Thoracic aorta (tissue), 2 donors: ENCODE measurements around the gene KRT16. TPM values are rescaled to one million over a fixed set of nuclear protein-coding genes. Genes with fewer than 3 reads are reported as not detected.

ENCODE experiments used
- ATAC-seq: fragments of 150-250 bp; one replicate; pipeline ENCODE4 v1.8.0; 2017; ENCODE audit warnings: low read depth; ENCODE audit not compliant: insufficient number of reproducible peaks, low FRiP score
- DNase-seq: peaks from one replicate; pipeline ENCODE4 v3.0.0-alpha.2; 2020; ENCODE audit warnings: low spot score
- H3K27ac ChIP-seq, 2 donors: fragments of 200-600 bp; sonication (generic); 1 replicate in 1 of 2; 2 replicates in 1 of 2; pipeline ENCODE4 v1.5.1; 2016; ENCODE audit warnings: mild to moderate bottlenecking in 2 of 2, moderate library complexity in 2 of 2
- H3K27me3 ChIP-seq: fragments of 200-600 bp; sonication (generic); replicated peaks from 2 replicates; pipeline ENCODE4 v1.6.0; 2016; ENCODE audit warnings: mild to moderate bottlenecking; ENCODE audit not compliant: insufficient read depth
- H3K36me3 ChIP-seq: fragments of 200-600 bp; sonication (generic); one replicate; pipeline ENCODE4 v1.5.1; 2016
- H3K4me1 ChIP-seq, 2 donors: fragments of 200-600 bp; sonication (generic); 1 replicate in 1 of 2; 2 replicates in 1 of 2; pipeline versions ENCODE4 v1.5.1 to v1.6.0; 2016; ENCODE audit warnings: low read depth in 2 of 2, mild to moderate bottlenecking in 1 of 2; ENCODE audit not compliant: control insufficient read depth in 1 of 2
- H3K4me3 ChIP-seq: fragments of 200-600 bp; sonication (generic); 2 replicates; pipeline ENCODE4 v1.5.1; 2016; ENCODE audit warnings: mild to moderate bottlenecking
- H3K9me3 ChIP-seq: fragments of 200-600 bp; sonication (generic); 2 replicates; pipeline ENCODE4 v1.5.1; 2016
- total RNA-seq, 2 donors: library from RNA; depleted of rRNA; stranded (reverse); fragments of >200 nt; gene quantifications; one replicate each; pipeline versions ENCODE4 v1.1.0 to v1.2.3, GENCODE V29; 2016
- TF ChIP-seq, protein P1 (sequence below): fragments of 200-600 bp; sonication (generic); IDR thresholded peaks from one replicate; pipeline ENCODE4 v1.5.1; 2019; ENCODE audit warnings: antibody characterized with exemption

The KRT16 gene
- total RNA-seq, 2 donors from 2014 or later: 6.5 to 16.8 TPM

DNA sequence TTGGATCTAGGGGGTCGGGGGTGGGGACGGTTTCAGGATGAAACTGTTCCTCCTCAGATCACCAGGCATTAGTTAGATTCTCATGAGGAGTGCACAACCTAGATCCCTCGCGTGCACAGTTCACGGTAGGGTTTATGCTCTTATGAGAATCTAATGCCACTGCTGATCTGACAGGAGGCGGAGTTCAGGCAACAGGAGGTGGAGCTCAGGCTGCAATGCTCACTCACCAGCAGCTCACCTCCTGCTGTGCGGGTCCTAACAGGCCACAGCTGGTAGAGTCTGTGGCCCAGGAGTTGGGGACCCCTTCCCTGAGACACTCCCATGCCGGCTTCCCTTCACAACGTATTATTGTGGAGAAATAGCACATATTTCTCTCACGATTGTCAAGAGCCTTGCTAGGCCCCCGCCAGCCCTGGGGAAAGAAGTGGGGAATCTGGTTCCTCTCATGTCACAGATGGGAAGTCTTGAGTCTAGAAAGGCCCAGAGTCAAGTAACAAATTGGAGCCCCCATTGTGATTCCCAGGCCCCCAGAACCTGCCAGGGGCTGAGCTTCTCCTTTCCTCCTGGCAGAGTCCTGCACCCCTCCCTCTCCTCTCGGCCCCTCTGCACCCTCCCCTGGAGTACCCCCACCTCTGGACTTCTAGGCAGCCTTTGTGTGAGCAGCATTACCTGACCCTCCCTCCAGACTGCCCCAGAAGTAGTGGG, 19.8 kb downstream of the KRT16 start:
- DNase-seq (no peak), ATAC-seq (no peak)
- Histone ChIP-seq H3K4me3 (no peak overlapping the region), H3K9me3 (no peaks in the 10 kb centered on the region), H3K4me1 (peaks cover 5 to 12% of the 10 kb centered on the region in 2 donors), H3K27ac (no peak overlapping the region), H3K27me3 (no peaks in the 10 kb centered on the region), H3K36me3 (no peaks in the 10 kb centered on the region)
- TF ChIP-seq, protein P1, sequence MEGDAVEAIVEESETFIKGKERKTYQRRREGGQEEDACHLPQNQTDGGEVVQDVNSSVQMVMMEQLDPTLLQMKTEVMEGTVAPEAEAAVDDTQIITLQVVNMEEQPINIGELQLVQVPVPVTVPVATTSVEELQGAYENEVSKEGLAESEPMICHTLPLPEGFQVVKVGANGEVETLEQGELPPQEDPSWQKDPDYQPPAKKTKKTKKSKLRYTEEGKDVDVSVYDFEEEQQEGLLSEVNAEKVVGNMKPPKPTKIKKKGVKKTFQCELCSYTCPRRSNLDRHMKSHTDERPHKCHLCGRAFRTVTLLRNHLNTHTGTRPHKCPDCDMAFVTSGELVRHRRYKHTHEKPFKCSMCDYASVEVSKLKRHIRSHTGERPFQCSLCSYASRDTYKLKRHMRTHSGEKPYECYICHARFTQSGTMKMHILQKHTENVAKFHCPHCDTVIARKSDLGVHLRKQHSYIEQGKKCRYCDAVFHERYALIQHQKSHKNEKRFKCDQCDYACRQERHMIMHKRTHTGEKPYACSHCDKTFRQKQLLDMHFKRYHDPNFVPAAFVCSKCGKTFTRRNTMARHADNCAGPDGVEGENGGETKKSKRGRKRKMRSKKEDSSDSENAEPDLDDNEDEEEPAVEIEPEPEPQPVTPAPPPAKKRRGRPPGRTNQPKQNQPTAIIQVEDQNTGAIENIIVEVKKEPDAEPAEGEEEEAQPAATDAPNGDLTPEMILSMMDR: no peak

DNA sequence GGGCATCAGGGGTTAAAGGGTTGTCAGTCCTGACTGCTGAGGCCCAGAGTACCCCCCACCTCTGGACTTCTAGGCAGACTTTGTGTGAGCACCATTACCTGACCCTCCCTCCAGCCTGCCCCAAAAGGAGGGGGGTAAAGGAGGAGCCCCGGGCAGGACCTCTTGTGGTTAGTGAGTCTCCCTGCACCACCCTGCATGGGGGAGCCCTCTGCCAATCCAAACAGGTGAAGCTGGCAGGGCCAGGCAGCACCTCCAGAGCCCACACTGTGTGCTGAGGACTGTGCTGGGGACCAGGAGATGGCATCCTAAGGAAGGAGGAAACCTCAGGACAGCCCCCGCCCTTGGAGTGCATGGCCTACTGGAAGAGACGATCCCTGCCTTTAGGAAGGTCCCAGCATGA, 23.3 kb downstream of the KRT16 start:
- no peaks in the 10 kb centered on the region for H3K27me3 ChIP-seq
- no peak overlapping the region for H3K4me3 ChIP-seq
- no peak for ATAC-seq
- H3K9me3 ChIP-seq: no peaks in the 10 kb centered on the region
- peaks cover 5 to 12% of the 10 kb centered on the region in 2 donors for H3K4me1 ChIP-seq
- no peak overlapping the region for H3K27ac ChIP-seq
- DNase-seq: no peak
- no peaks in the 10 kb centered on the region for H3K36me3 ChIP-seq
- TF ChIP-seq, protein P1: no peak

DNA sequence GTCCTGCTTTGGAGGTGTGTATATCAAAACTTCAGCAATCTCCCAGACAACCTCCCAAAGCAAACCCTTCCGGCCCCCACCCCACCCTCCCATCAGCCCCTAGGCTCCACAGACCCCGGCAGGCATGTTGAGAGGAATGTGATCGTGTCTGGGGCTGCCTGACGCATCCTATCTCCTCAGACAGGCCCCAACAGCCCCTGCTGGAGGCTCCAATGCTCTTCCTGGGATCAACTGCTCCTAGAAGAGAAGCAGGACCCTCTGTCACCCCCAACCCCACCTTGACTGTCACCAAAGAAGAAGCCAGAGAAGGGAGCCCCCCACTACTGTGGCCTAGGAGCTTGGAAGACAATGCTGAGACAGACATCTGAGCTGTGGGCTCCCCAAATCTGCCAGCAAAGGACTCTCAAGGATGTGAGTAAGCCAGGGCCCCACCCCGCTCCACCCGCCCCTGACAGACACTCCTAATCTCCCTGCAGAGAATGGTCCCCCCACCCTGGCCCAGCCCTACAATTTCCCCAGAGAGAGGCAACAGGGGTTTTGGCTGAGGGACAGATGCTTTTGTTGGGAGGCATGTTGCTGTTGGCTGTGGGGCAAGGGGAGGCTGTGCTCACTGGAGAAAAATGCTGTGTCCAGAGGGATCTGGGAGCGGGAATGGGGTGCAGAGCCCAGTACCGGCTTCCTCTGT, 24.3 kb downstream of the KRT16 start:
- no peak overlapping the region for H3K27ac ChIP-seq
- peaks cover 5 to 12% of the 10 kb centered on the region in 2 donors for H3K4me1 ChIP-seq
- TF ChIP-seq, protein P1: no peak
- DNase-seq (no peak), ATAC-seq (no peak)
- no peaks in the 10 kb centered on the region for H3K9me3 ChIP-seq
- no peaks in the 10 kb centered on the region for H3K27me3 ChIP-seq
- no peaks in the 10 kb centered on the region for H3K36me3 ChIP-seq
- H3K4me3 ChIP-seq: no peak overlapping the region

DNA sequence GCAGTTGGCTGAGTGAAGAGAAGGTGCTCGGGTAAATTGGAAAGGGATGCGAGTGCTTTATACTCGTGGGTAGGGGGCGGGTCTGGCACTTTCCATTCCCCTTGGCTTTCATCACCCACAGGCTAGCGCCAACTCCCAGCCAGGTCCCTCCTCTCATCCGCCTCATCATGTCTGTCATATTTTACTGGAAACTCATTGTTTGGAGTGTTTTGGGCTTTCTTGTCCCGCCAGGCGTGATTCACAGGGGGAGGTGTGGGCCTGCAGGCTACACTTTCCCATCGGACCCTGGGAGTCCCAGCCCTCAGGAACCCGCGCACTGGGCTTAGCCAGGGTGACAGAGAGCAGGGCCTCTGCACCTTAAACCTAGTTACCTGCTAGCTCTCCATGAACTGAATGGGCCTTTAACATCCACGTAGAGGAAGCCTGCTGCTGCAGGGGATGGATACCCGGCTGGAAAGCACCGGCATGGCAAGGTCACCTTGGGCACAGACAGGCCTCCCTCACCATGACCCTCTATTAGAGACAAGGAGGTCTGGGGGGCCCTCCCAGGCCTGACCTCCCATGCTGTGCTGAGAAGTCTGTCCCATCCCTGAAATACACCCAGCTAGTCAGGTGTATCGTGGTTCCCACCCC, 25.6 kb downstream of the KRT16 start, which contains the start of gene KRT14:
Gene KRT14 (minus strand): TSS at position 33 of the 633 bp plus-strand sequence. CDS start 61 bp downstream, outside the sequence.
- TF ChIP-seq, protein P1: no peak
- no peaks in the 10 kb centered on the region for H3K36me3 ChIP-seq
- no peak within 1 kb of the TSS for H3K27ac ChIP-seq
- DNase-seq: no peak
- peaks cover 5 to 12% of the 10 kb centered on the region in 2 donors for H3K4me1 ChIP-seq
- H3K4me3 ChIP-seq: no peak within 1 kb of the TSS
- H3K27me3 ChIP-seq: no peaks in the 10 kb centered on the region
- no peaks in the 10 kb centered on the region for H3K9me3 ChIP-seq
- ATAC-seq: no peak
